Measurements from ENCODE around the gene BBS9. TPM values are rescaled to one million over a fixed set of nuclear protein-coding genes. Genes with fewer than 3 reads are reported as not detected.

The BBS9 gene
- total RNA-seq, 6 experiments from 2014 or later, result 3.0 to 8.0 (median 6.6) TPM

- TF ChIP-seq POLR2A (IDR thresholded peaks at IDR 0.05), result no peak
- TF ChIP-seq CTCF (IDR thresholded peaks at IDR 0.05), result no peak
- H3K27ac ChIP-seq, result no peak overlapping the region
- 100% methylated on average over 1 of the region's 2 CpGs for WGBS (ENCODE audit: insufficient coverage, low coverage, low lambda C conversion rate, missing lambda C conversion rate)
- no peak overlapping the region for H3K4me3 ChIP-seq
- no peak for DNase-seq
- ATAC-seq, result no peak
- H3K36me3 ChIP-seq, result no peaks in the 10 kb centered on the region
- no peaks in the 10 kb centered on the region for H3K27me3 ChIP-seq
- no peaks in the 10 kb centered on the region for H3K9me3 ChIP-seq
- intact Hi-C loops (cut with DNase I), result no loop called here
- H3K4me1 ChIP-seq, result no peaks in the 10 kb centered on the region
Observed at GRCh38 chr7:33529070-33529469, 399.7 kb downstream of the BBS9 start.

GRCh38 chr7:33530664-33531063, 401.3 kb downstream of the BBS9 start:
- DNase-seq (no peak), ATAC-seq (no peak)
- no peaks in the 10 kb centered on the region for H3K27me3 ChIP-seq
- intact Hi-C loops (cut with DNase I), result no loop called here
- no peaks in the 10 kb centered on the region for H3K4me1 ChIP-seq
- no peaks in the 10 kb centered on the region for H3K36me3 ChIP-seq
- H3K9me3 ChIP-seq, result no peaks in the 10 kb centered on the region
- no peak overlapping the region for H3K27ac ChIP-seq
- WGBS (ENCODE audit: insufficient coverage, low coverage, low lambda C conversion rate, missing lambda C conversion rate), result 83% methylated on average over 1 of the region's 1 CpG
- TF ChIP-seq CTCF (IDR thresholded peaks at IDR 0.05), result no peak
- no peak for TF ChIP-seq POLR2A (IDR thresholded peaks at IDR 0.05)
- H3K4me3 ChIP-seq, result no peak overlapping the region

- Histone ChIP-seq H3K27ac (no peak overlapping the region), H3K4me3 (no peak overlapping the region), H3K27me3 (no peaks in the 10 kb centered on the region), H3K36me3 (no peaks in the 10 kb centered on the region), H3K9me3 (no peaks in the 10 kb centered on the region), H3K4me1 (no peaks in the 10 kb centered on the region)
- no peak for ATAC-seq
- WGBS (ENCODE audit: insufficient coverage, low coverage, low lambda C conversion rate, missing lambda C conversion rate), result 95% methylated on average over 3 of the region's 4 CpGs
- TF ChIP-seq POLR2A (IDR thresholded peaks at IDR 0.05) (no peak), CTCF (IDR thresholded peaks at IDR 0.05) (no peak)
- intact Hi-C loops (cut with DNase I), result no loop called here
- DNase-seq, result no peak
Observed at GRCh38 chr7:33531888-33532287, 402.5 kb downstream of the BBS9 start.

- WGBS (ENCODE audit: insufficient coverage, low coverage, low lambda C conversion rate, missing lambda C conversion rate), result 64% methylated on average over 1 of the region's 1 CpG
Observed at GRCh38 chr7:33534833-33535232, 405.5 kb downstream of the BBS9 start.

More at GRCh38 chr7:33534833-33535232, 405.5 kb downstream of the BBS9 start:
- DNase-seq (no peak), ATAC-seq (no peak)
- Histone ChIP-seq H3K4me3 (no peak overlapping the region), H3K9me3 (no peaks in the 10 kb centered on the region), H3K27me3 (no peaks in the 10 kb centered on the region), H3K36me3 (no peaks in the 10 kb centered on the region), H3K4me1 (no peaks in the 10 kb centered on the region), H3K27ac (no peak overlapping the region)
- no peak for TF ChIP-seq POLR2A (IDR thresholded peaks at IDR 0.05)
- TF ChIP-seq CTCF (IDR thresholded peaks at IDR 0.05), result no peak
- intact Hi-C loops (cut with DNase I), result no loop called here

Measured in right lobe of liver (tissue), 6 donors.